Measurements from ENCODE around the gene COA5.

COA5 gene

GRCh38 chr2:98558852-98559530 lies 49.3 kb downstream of the COA5 start:
- DNase-seq (ENCODE audit: insufficient read length) (no peak), FAIRE-seq (no peak)
- TF ChIP-seq POLR2A (IDR thresholded peaks at IDR 0.05; ENCODE audit: low read depth, low read length) (no peak), POLR2AphosphoS5 (IDR thresholded peaks at IDR 0.05; ENCODE audit: low read depth, low read length) (no peak), TAF1 (IDR thresholded peaks at IDR 0.05; ENCODE audit: borderline replicate concordance, low read depth, low read length) (no peak)

- DNase-seq (ENCODE audit: insufficient read length), result peak; percentile 46
- TF ChIP-seq POLR2A (IDR thresholded peaks at IDR 0.05; ENCODE audit: low read depth, low read length), result no peak
- TF ChIP-seq POLR2AphosphoS5 (IDR thresholded peaks at IDR 0.05; ENCODE audit: low read depth, low read length), result no peak
- TF ChIP-seq TAF1 (IDR thresholded peaks at IDR 0.05; ENCODE audit: borderline replicate concordance, low read depth, low read length), result no peak
- peak; percentile 70 for FAIRE-seq
Observed at GRCh38 chr2:98556344-98557033, 51.8 kb downstream of the COA5 start.

GRCh38 chr2:98555696-98556095 lies 52.6 kb downstream of the COA5 start:
- DNase-seq (ENCODE audit: insufficient read length) (no peak), FAIRE-seq (no peak)
- TF ChIP-seq TAF1 (IDR thresholded peaks at IDR 0.05; ENCODE audit: borderline replicate concordance, low read depth, low read length) (no peak), POLR2A (IDR thresholded peaks at IDR 0.05; ENCODE audit: low read depth, low read length) (no peak), POLR2AphosphoS5 (IDR thresholded peaks at IDR 0.05; ENCODE audit: low read depth, low read length) (no peak)

DNA sequence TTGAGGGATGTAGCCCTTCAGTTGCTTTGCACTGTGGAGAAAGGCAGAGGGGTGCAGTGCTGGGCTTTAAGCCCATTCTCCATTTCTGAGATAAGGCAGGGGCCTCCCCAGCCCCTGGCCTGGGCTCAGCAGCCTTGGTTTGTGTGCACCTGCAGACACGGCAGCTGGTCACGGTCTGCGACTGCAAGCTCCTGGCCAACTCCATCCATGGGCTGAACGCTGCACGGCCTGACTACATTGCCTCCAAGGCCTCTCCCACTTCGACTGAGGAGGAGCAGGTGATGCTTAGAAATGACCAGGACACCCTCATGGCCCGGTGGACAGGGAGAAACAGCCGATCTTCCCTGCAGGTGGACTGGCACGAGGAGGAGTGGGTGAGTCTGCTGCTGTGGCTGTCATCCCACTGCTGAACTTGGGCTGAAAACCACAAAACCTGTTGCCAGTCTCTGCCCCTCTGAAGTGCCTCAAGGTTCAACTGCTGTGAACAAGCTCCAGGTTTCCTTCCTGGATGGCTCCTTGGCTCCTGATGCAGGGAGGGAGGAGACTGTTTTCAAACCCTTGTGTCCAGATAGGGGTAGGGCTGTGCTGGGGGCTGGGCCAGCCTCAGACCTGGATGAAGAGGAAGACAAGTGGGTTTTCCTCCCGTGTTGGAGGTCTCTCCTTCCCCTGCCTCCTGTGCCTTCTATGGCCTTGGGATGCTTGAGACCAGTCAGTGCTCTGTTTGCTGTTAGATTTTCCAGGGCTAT lies 54.0 kb downstream of the COA5 start:
- FAIRE-seq (no peak), DNase-seq (ENCODE audit: insufficient read length) (no peak)
- TF ChIP-seq TAF1 (IDR thresholded peaks at IDR 0.05; ENCODE audit: borderline replicate concordance, low read depth, low read length), result no peak
- TF ChIP-seq POLR2AphosphoS5 (IDR thresholded peaks at IDR 0.05; ENCODE audit: low read depth, low read length), result no peak
- no peak for TF ChIP-seq POLR2A (IDR thresholded peaks at IDR 0.05; ENCODE audit: low read depth, low read length)

- TF ChIP-seq POLR2AphosphoS5 (IDR thresholded peaks at IDR 0.05; ENCODE audit: low read depth, low read length), result no peak
- no peak for TF ChIP-seq TAF1 (IDR thresholded peaks at IDR 0.05; ENCODE audit: borderline replicate concordance, low read depth, low read length)
- no peak for TF ChIP-seq POLR2A (IDR thresholded peaks at IDR 0.05; ENCODE audit: low read depth, low read length)
- FAIRE-seq, result no peak
- DNase-seq (ENCODE audit: insufficient read length), result no peak
Observed at GRCh38 chr2:98552499-98553179, 55.7 kb downstream of the COA5 start.

GRCh38 chr2:98551316-98551715 lies 57.0 kb downstream of the COA5 start:
- DNase-seq (ENCODE audit: insufficient read length) (no peak), FAIRE-seq (no peak)
- TF ChIP-seq POLR2AphosphoS5 (IDR thresholded peaks at IDR 0.05; ENCODE audit: low read depth, low read length) (no peak), TAF1 (IDR thresholded peaks at IDR 0.05; ENCODE audit: borderline replicate concordance, low read depth, low read length) (no peak), POLR2A (IDR thresholded peaks at IDR 0.05; ENCODE audit: low read depth, low read length) (no peak)

DNA sequence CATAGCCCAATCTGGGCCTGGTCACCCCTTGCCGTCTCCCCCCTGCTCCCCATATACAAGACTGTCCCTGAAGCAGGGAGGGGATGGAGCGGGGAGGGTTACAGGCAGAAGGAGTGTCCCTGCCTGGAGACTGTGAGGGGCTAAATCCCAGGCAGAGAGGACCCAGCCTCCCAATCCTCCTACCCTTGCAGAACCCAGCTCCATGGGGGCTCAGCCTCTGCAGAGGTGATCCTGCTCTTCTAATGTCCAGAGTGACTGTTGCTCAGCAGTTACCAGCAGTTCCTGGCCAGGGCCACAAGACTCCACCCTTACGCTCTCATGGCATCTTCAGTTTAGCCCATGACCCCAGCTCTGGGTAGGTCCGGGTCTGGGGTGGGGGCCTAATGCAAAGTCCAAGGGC lies 58.1 kb downstream of the COA5 start:
- no peak for FAIRE-seq
- no peak for DNase-seq (ENCODE audit: insufficient read length)
- TF ChIP-seq POLR2A (IDR thresholded peaks at IDR 0.05; ENCODE audit: low read depth, low read length) (no peak), POLR2AphosphoS5 (IDR thresholded peaks at IDR 0.05; ENCODE audit: low read depth, low read length) (no peak), TAF1 (IDR thresholded peaks at IDR 0.05; ENCODE audit: borderline replicate concordance, low read depth, low read length) (no peak)
